HG03103 (cell line): ENCODE measurements around the gene PLEKHM1.

Source experiments
- ATAC-seq: cut with Tn5 transposase; IDR thresholded peaks from one replicate; pipeline ENCODE4 v1.9.1; 2021; ENCODE audit warnings: low read depth; ENCODE audit not compliant: unreplicated experiment

Gene PLEKHM1

GRCh38 chr17:45405250-45406086 lies 85.1 kb downstream of the PLEKHM1 start:
- ATAC-seq = no peak

GRCh38 chr17:45404870-45405249 lies 85.7 kb downstream of the PLEKHM1 start:
- no peak for ATAC-seq

- ATAC-seq = no peak
Measured at GRCh38 chr17:45403906-45404490, 86.5 kb downstream of the PLEKHM1 start.

GRCh38 chr17:45402916-45403315 lies 87.6 kb downstream of the PLEKHM1 start:
- ATAC-seq = no peak

- ATAC-seq = no peak
Measured at GRCh38 chr17:45398800-45399199, 91.7 kb downstream of the PLEKHM1 start.

- no peak for ATAC-seq
Measured at GRCh38 chr17:45397796-45398195, 92.7 kb downstream of the PLEKHM1 start.

- no peak for ATAC-seq
Measured at GRCh38 chr17:45396496-45397205, 93.9 kb downstream of the PLEKHM1 start.

GRCh38 chr17:45395569-45396415 lies 94.7 kb downstream of the PLEKHM1 start:
- no peak for ATAC-seq

GRCh38 chr17:45394913-45395568 lies 95.5 kb downstream of the PLEKHM1 start:
- ATAC-seq = no peak

- no peak for ATAC-seq
Measured at GRCh38 chr17:45394564-45394912, 96.0 kb downstream of the PLEKHM1 start.

- no peak for ATAC-seq
Measured at GRCh38 chr17:45394091-45394490, 96.4 kb downstream of the PLEKHM1 start.

GRCh38 chr17:45393411-45393810 lies 97.1 kb downstream of the PLEKHM1 start:
- no peak for ATAC-seq

- ATAC-seq = no peak
Measured at GRCh38 chr17:45391918-45392317, 98.6 kb downstream of the PLEKHM1 start.

- ATAC-seq = no peak
Measured at GRCh38 chr17:45391291-45391690, 99.2 kb downstream of the PLEKHM1 start.

- no peak for ATAC-seq
Measured at GRCh38 chr17:45389354-45389753, 101.2 kb downstream of the PLEKHM1 start.

GRCh38 chr17:45388604-45389325 lies 101.8 kb downstream of the PLEKHM1 start:
- no peak for ATAC-seq

- no peak for ATAC-seq
Measured at GRCh38 chr17:45387739-45388138, 102.8 kb downstream of the PLEKHM1 start.

- no peak for ATAC-seq
Measured at GRCh38 chr17:45386178-45386577, 104.3 kb downstream of the PLEKHM1 start.
